ENCODE data around the gene AKT3.

- TF ChIP-seq CTCF (conservative IDR thresholded peaks at IDR 0.05) (no peak), EZH2 (IDR thresholded peaks at IDR 0.05; ENCODE audit: low read depth) (no peak)
These were observed 240.3 kb downstream of the AKT3 start for GRCh38 chr1:243609698-243610097.

All from PC-9 (cell line).